ENCODE results near the gene GOLGA7B.

Gene GOLGA7B

GRCh38 chr10:97888641-97889262 is 39.1 kb downstream of the GOLGA7B start:
- H3K27ac Mint-ChIP-seq: peak overlapping the region in 1 of 3 experiments; percentile 44
- H3K27me3 Mint-ChIP-seq (ENCODE audit: low read depth): peaks cover 15% of the 10 kb centered on the region
- H3K9me3 Mint-ChIP-seq: no peaks in the 10 kb centered on the region
- no peak for TF ChIP-seq CTCF (IDR thresholded peaks at IDR 0.05; ENCODE audit: unreplicated experiment in 3 of 3)
- H3K4me3 Mint-ChIP-seq: no peak overlapping the region
- peaks cover 13% of the 10 kb centered on the region for H3K4me1 Mint-ChIP-seq
- no peaks in the 10 kb centered on the region for H3K36me3 Mint-ChIP-seq (ENCODE audit: low read depth)

GRCh38 chr10:97889461-97890265 is 40.0 kb downstream of the GOLGA7B start:
- Mint-ChIP-seq H3K36me3 (ENCODE audit: low read depth) (no peaks in the 10 kb centered on the region), H3K9me3 (no peaks in the 10 kb centered on the region), H3K27ac (peak overlapping the region in 1 of 3 experiments; percentile 5), H3K4me3 (no peak overlapping the region), H3K4me1 (peaks cover 15% of the 10 kb centered on the region), H3K27me3 (ENCODE audit: low read depth) (peaks cover 13% of the 10 kb centered on the region)
- TF ChIP-seq CTCF (IDR thresholded peaks at IDR 0.05; ENCODE audit: unreplicated experiment in 3 of 3): no peak

- no peaks in the 10 kb centered on the region for H3K9me3 Mint-ChIP-seq
- H3K27ac Mint-ChIP-seq: no peak overlapping the region
- no peak for TF ChIP-seq CTCF (IDR thresholded peaks at IDR 0.05; ENCODE audit: unreplicated experiment in 3 of 3)
- H3K36me3 Mint-ChIP-seq (ENCODE audit: low read depth): no peaks in the 10 kb centered on the region
- peaks cover 10% of the 10 kb centered on the region for H3K4me1 Mint-ChIP-seq
- H3K27me3 Mint-ChIP-seq (ENCODE audit: low read depth): peaks cover 17% of the 10 kb centered on the region
- no peak overlapping the region for H3K4me3 Mint-ChIP-seq
Measured at GRCh38 chr10:97891497-97892167, 42.0 kb downstream of the GOLGA7B start.

GRCh38 chr10:97892506-97892905 is 42.9 kb downstream of the GOLGA7B start:
- H3K27me3 Mint-ChIP-seq (ENCODE audit: low read depth): peaks cover 17% of the 10 kb centered on the region
- peaks cover 10% of the 10 kb centered on the region for H3K4me1 Mint-ChIP-seq
- H3K27ac Mint-ChIP-seq: no peak overlapping the region
- no peaks in the 10 kb centered on the region for H3K36me3 Mint-ChIP-seq (ENCODE audit: low read depth)
- no peaks in the 10 kb centered on the region for H3K9me3 Mint-ChIP-seq
- H3K4me3 Mint-ChIP-seq: no peak overlapping the region
- no peak for TF ChIP-seq CTCF (IDR thresholded peaks at IDR 0.05; ENCODE audit: unreplicated experiment in 3 of 3)

GRCh38 chr10:97892939-97893338 is 43.3 kb downstream of the GOLGA7B start:
- no peak for TF ChIP-seq CTCF (IDR thresholded peaks at IDR 0.05; ENCODE audit: unreplicated experiment in 3 of 3)
- Mint-ChIP-seq H3K4me3 (no peak overlapping the region), H3K27ac (no peak overlapping the region), H3K27me3 (ENCODE audit: low read depth) (peaks cover 17% of the 10 kb centered on the region), H3K36me3 (ENCODE audit: low read depth) (no peaks in the 10 kb centered on the region), H3K4me1 (peaks cover 10% of the 10 kb centered on the region), H3K9me3 (no peaks in the 10 kb centered on the region)

Measured in nephron (organoid).